H9 (cell line): ENCODE data around the gene WNT6. TPM values are rescaled to one million over a fixed set of nuclear protein-coding genes. Genes with fewer than 3 reads are reported as not detected.

Source experiments
- DNase-seq: peaks from one replicate; pipeline ENCODE4 v3.0.0-alpha.2; 2017
- H2AFZ ChIP-seq: one replicate; pipeline ENCODE4 v1.6.1; 2013; ENCODE audit warnings: mild to moderate bottlenecking, low read length, control low read depth, moderate library complexity
- H2AK5ac ChIP-seq: 2 replicates; pipeline ENCODE4 v1.6.1; 2013; ENCODE audit warnings: low read length, control low read depth, mixed read lengths; ENCODE audit not compliant: insufficient read length
- H2BK120ac ChIP-seq: one replicate; pipeline ENCODE4 v1.6.1; 2013; ENCODE audit warnings: low read depth, mild to moderate bottlenecking, low read length, control low read depth, inconsistent platforms; ENCODE audit not compliant: poor library complexity, severe bottlenecking
- H2BK12ac ChIP-seq: 2 replicates; pipeline ENCODE4 v1.6.1; 2013; ENCODE audit warnings: low read length, control low read depth, mixed read lengths, low read depth; ENCODE audit not compliant: insufficient read length
- H2BK15ac ChIP-seq: 2 replicates; pipeline ENCODE4 v1.6.1; 2013; ENCODE audit warnings: low read depth, low read length, control low read depth
- H2BK20ac ChIP-seq: one replicate; pipeline ENCODE4 v1.6.1; 2013; ENCODE audit warnings: low read depth, mild to moderate bottlenecking, low read length, control low read depth, inconsistent platforms; ENCODE audit not compliant: poor library complexity, severe bottlenecking
- H2BK5ac ChIP-seq: 2 replicates; pipeline ENCODE4 v1.6.1; 2013; ENCODE audit warnings: low read length, control low read depth, mixed read lengths; ENCODE audit not compliant: insufficient read length
- H3K14ac ChIP-seq: 2 replicates; pipeline ENCODE4 v1.6.1; 2013; ENCODE audit warnings: low read length, control low read depth; ENCODE audit not compliant: insufficient read depth
- H3K18ac ChIP-seq: 2 replicates; pipeline ENCODE4 v1.6.1; 2013; ENCODE audit warnings: low read depth, mild to moderate bottlenecking, mixed read lengths, low read length, control low read depth; ENCODE audit not compliant: insufficient read length
- H3K23ac ChIP-seq: 2 replicates; pipeline ENCODE4 v1.6.1; 2013; ENCODE audit warnings: low read length, control low read depth, mixed read lengths, low read depth; ENCODE audit not compliant: insufficient read length
- H3K23me2 ChIP-seq: 2 replicates; pipeline ENCODE4 v1.6.1; 2013; ENCODE audit warnings: low read depth, mild to moderate bottlenecking, mixed read lengths, low read length, control low read depth; ENCODE audit not compliant: insufficient read length, poor library complexity, severe bottlenecking
- H3K27ac ChIP-seq: 2 replicates; pipeline ENCODE4 v1.5.1; 2013; ENCODE audit warnings: low read length, control low read depth, mixed read lengths, low read depth; ENCODE audit not compliant: insufficient read length
- H3K27me3 ChIP-seq: 2 replicates; pipeline ENCODE4 v1.6.1; 2013; ENCODE audit warnings: low read length, control low read depth, inconsistent platforms; ENCODE audit not compliant: insufficient read depth
- H3K4ac ChIP-seq: 2 replicates; pipeline ENCODE4 v1.6.1; 2013; ENCODE audit warnings: low read depth, mild to moderate bottlenecking, control low read depth, inconsistent platforms, low read length, moderate library complexity
- H3K4me1 ChIP-seq: 2 replicates; pipeline ENCODE4 v1.6.1; 2013; ENCODE audit warnings: low read length, control low read depth, inconsistent platforms; ENCODE audit not compliant: insufficient read depth
- H3K4me2 ChIP-seq: 2 replicates; pipeline ENCODE4 v1.6.1; 2013; ENCODE audit warnings: low read length, control low read depth, mixed read lengths; ENCODE audit not compliant: insufficient read length, insufficient read depth
- H3K56ac ChIP-seq: 2 replicates; pipeline ENCODE4 v1.6.1; 2013; ENCODE audit warnings: low read depth, mild to moderate bottlenecking, mixed read lengths, low read length, control low read depth; ENCODE audit not compliant: insufficient read length
- H3K79me1 ChIP-seq: 2 replicates; pipeline ENCODE4 v1.6.1; 2013; ENCODE audit warnings: low read depth, mild to moderate bottlenecking, moderate library complexity, low read length, control low read depth, inconsistent platforms; ENCODE audit not compliant: insufficient read depth, poor library complexity, severe bottlenecking
- H3K79me2 ChIP-seq: 2 replicates; pipeline ENCODE4 v1.6.1; 2013; ENCODE audit warnings: low read length, control low read depth, inconsistent platforms; ENCODE audit not compliant: insufficient read depth
- H3K9ac ChIP-seq: 2 replicates; pipeline ENCODE4 v1.6.1; 2013; ENCODE audit warnings: low read length, control low read depth, mixed read lengths; ENCODE audit not compliant: insufficient read length; ENCODE audit errors: extremely low read depth
- H3K9me3 ChIP-seq: one replicate; pipeline ENCODE4 v1.6.1; 2013; ENCODE audit warnings: low read depth, low read length, inconsistent platforms; ENCODE audit not compliant: control insufficient read depth
- H3T11ph ChIP-seq: one replicate; pipeline ENCODE4 v1.6.1; 2013; ENCODE audit warnings: mild to moderate bottlenecking, low read length, control low read depth, inconsistent platforms
- H4K20me1 ChIP-seq: one replicate; pipeline ENCODE4 v1.6.1; 2013; ENCODE audit not compliant: control insufficient read depth, insufficient read length, insufficient read depth
- H4K5ac ChIP-seq: 2 replicates; pipeline ENCODE4 v1.6.1; 2013; ENCODE audit warnings: low read depth, mild to moderate bottlenecking, mixed read lengths, low read length, control low read depth; ENCODE audit not compliant: insufficient read length
- H4K8ac ChIP-seq: replicated peaks from 2 replicates; pipeline ENCODE4 v1.6.1; 2013; ENCODE audit warnings: low read length, control low read depth, mixed read lengths, low read depth; ENCODE audit not compliant: insufficient read length
- H4K91ac ChIP-seq: 2 replicates; pipeline ENCODE4 v1.6.1; 2013; ENCODE audit warnings: low read depth, mild to moderate bottlenecking, moderate library complexity, mixed read lengths, low read length, control low read depth; ENCODE audit not compliant: insufficient read length
- H3K27ac Mint-ChIP-seq, 3 experiments: 2 replicates in 2 of 3; 3 replicates in 1 of 3; pipeline ENCODE4 v1.8.0; 2020 to 2021; ENCODE audit warnings: mixed read lengths in 3 of 3, mild to moderate bottlenecking in 1 of 3, moderate library complexity in 1 of 3
- H3K27me3 Mint-ChIP-seq: 2 replicates; pipeline ENCODE4 v1.8.0; 2021; ENCODE audit warnings: low read depth, mild to moderate bottlenecking, moderate library complexity, mixed read lengths
- H3K36me3 Mint-ChIP-seq, 3 experiments: 2 replicates in 2 of 3; 3 replicates in 1 of 3; pipeline ENCODE4 v1.8.0; 2020 to 2021; ENCODE audit warnings: low read depth in 3 of 3, mixed read lengths in 3 of 3; ENCODE audit not compliant: insufficient read depth in 1 of 3
- H3K4me1 Mint-ChIP-seq, 2 experiments: 2 replicates each; pipeline ENCODE4 v1.8.0; 2020; ENCODE audit warnings: mixed read lengths in 2 of 2
- H3K4me3 Mint-ChIP-seq, 2 experiments: 2 replicates in 1 of 2; 3 replicates in 1 of 2; pipeline ENCODE4 v1.8.0; 2020 to 2021; ENCODE audit warnings: mild to moderate bottlenecking in 2 of 2, mixed read lengths in 2 of 2, moderate library complexity in 1 of 2
- H3K9me3 Mint-ChIP-seq, 2 experiments: 2 replicates in 1 of 2; 3 replicates in 1 of 2; pipeline ENCODE4 v1.8.0; 2020; ENCODE audit warnings: mild to moderate bottlenecking in 2 of 2, mixed read lengths in 2 of 2, moderate library complexity in 1 of 2
- CTCF ChIP-seq: fragments of 200-600 bp; sonication (generic); conservative IDR thresholded peaks from 3 replicates; pipeline ENCODE4 v1.8.0; 2021; ENCODE audit warnings: antibody characterized with exemption, mild to moderate bottlenecking
- WGBS: extraction: QIAGEN DNeasy Blood & Tissue Kit; methylation state at CpG from one replicate; pipeline ENCODE4 v1.1.7; 2013; ENCODE audit warnings: missing lambda C conversion rate, low lambda C conversion rate, mixed read lengths; ENCODE audit not compliant: insufficient read length; ENCODE audit errors: extremely low coverage; 5-methylcytosine and 5-hydroxymethylcytosine counted together
- total RNA-seq: library from RNA; stranded (reverse); gene quantifications from 2 replicates; pipeline ENCODE4 v1.2.1, GENCODE V29; 2021

WNT6 gene
- total RNA-seq, 1 experiment from 2014 or later, result not detected

GRCh38 chr2:218839430-218839829, 20.2 kb upstream of the WNT6 start:
- no peaks in the 10 kb centered on the region for H3K79me1 ChIP-seq
- no peak overlapping the region for H4K8ac ChIP-seq
- H2BK120ac ChIP-seq, result no peak overlapping the region
- H3K56ac ChIP-seq, result no peak overlapping the region
- Mint-ChIP-seq H3K9me3 (peaks cover 5 to 7% of the 10 kb centered on the region in 2 experiments), H3K27me3 (peaks cover 18% of the 10 kb centered on the region), H3K4me1 (0 out of 4 replicates have a peak, but pooled peaks cover 0 to 3% of the 10 kb centered on the region in 2 experiments), H3K4me3 (no peak overlapping the region), H3K36me3 (no peaks in the 10 kb centered on the region), H3K27ac (no peak overlapping the region)
- no peaks in the 10 kb centered on the region for H3K23me2 ChIP-seq
- no peaks in the 10 kb centered on the region for H4K20me1 ChIP-seq
- H3K4me2 ChIP-seq, result no peak overlapping the region
- H3K14ac ChIP-seq, result no peak overlapping the region
- H3T11ph ChIP-seq, result no peak overlapping the region
- no peak for TF ChIP-seq CTCF
- H3K27ac ChIP-seq, result no peak overlapping the region
- H3K23ac ChIP-seq, result no peak overlapping the region
- H3K9ac ChIP-seq, result no peak overlapping the region
- no CpG with 5 or more reads among the region's 4 CpGs for WGBS
- no peaks in the 10 kb centered on the region for H3K79me2 ChIP-seq
- DNase-seq, result no peak
- H4K91ac ChIP-seq, result no peak overlapping the region
- H3K9me3 ChIP-seq, result no peaks in the 10 kb centered on the region
- H3K4ac ChIP-seq, result no peak overlapping the region
- H3K27me3 ChIP-seq, result no peaks in the 10 kb centered on the region
- no peak overlapping the region for H2BK20ac ChIP-seq
- H2AK5ac ChIP-seq, result no peak overlapping the region
- no peak overlapping the region for H4K5ac ChIP-seq
- no peak overlapping the region for H2AFZ ChIP-seq
- no peak overlapping the region for H2BK15ac ChIP-seq
- H2BK5ac ChIP-seq, result no peak overlapping the region
- no peak overlapping the region for H2BK12ac ChIP-seq
- H3K18ac ChIP-seq, result no peak overlapping the region
- H3K4me1 ChIP-seq, result no peaks in the 10 kb centered on the region
